ENCODE results near the gene SERINC1. TPM values are rescaled to one million over a fixed set of nuclear protein-coding genes. Genes with fewer than 3 reads are reported as not detected.
"Not testable (repeated sequence)": the region's sequence is repeated elsewhere in the genome, so short reads cannot be mapped to it uniquely, and the experiment has no call there.

The SERINC1 gene
- total RNA-seq (2014; rRNA removed; shearing (Covaris generic)) = 153 and 202 TPM in 2 replicates

- DNase-seq (ENCODE audit: low read depth) = peak; percentile 94
These were observed at the start of gene SERINC1 for GRCh38 chr6:122471107-122472021. TSS of gene SERINC1 (minus strand) at chr6:122471807. CDS start at chr6:122471737, 70 bp downstream.

- no peak for DNase-seq (ENCODE audit: low read depth)
These were observed 39.8 kb upstream of the SERINC1 start for GRCh38 chr6:122511193-122511924.

- DNase-seq (ENCODE audit: low read depth) = not testable (repeated sequence)
These were observed 33.6 kb upstream of the SERINC1 start for GRCh38 chr6:122505170-122505569.

- DNase-seq (ENCODE audit: low read depth) = no peak
These were observed 29.9 kb upstream of the SERINC1 start for GRCh38 chr6:122501475-122501874.

- DNase-seq (ENCODE audit: low read depth) = no peak
These were observed 24.0 kb upstream of the SERINC1 start for GRCh38 chr6:122495612-122496011.

- DNase-seq (ENCODE audit: low read depth) = no peak
These were observed 23.2 kb upstream of the SERINC1 start for GRCh38 chr6:122494665-122495272.

- DNase-seq (ENCODE audit: low read depth) = peak; percentile 73
These were observed 20.4 kb upstream of the SERINC1 start for GRCh38 chr6:122491919-122492555.

GRCh38 chr6:122490607-122491006 is 19.0 kb upstream of the SERINC1 start:
- no peak for DNase-seq (ENCODE audit: low read depth)

GRCh38 chr6:122484760-122485159 is 13.2 kb upstream of the SERINC1 start:
- DNase-seq (ENCODE audit: low read depth) = no peak

GRCh38 chr6:122482750-122483080 is 11.1 kb upstream of the SERINC1 start:
- no peak for DNase-seq (ENCODE audit: low read depth)

- DNase-seq (ENCODE audit: low read depth) = peak; percentile 35
These were observed 4.5 kb upstream of the SERINC1 start for GRCh38 chr6:122476131-122476530.

- DNase-seq (ENCODE audit: low read depth) = no peak
These were observed 374 bp upstream of the SERINC1 start for GRCh38 chr6:122472022-122472340.

- no peak for DNase-seq (ENCODE audit: low read depth)
These were observed 9.7 kb downstream of the SERINC1 start for GRCh38 chr6:122461885-122462284.

- not testable (repeated sequence) for DNase-seq (ENCODE audit: low read depth)
These were observed 11.7 kb downstream of the SERINC1 start for GRCh38 chr6:122459865-122460416.

- DNase-seq (ENCODE audit: low read depth) = no peak
These were observed 12.4 kb downstream of the SERINC1 start for GRCh38 chr6:122459240-122459639.

GRCh38 chr6:122458087-122458486 is 13.5 kb downstream of the SERINC1 start:
- DNase-seq (ENCODE audit: low read depth) = no peak

GRCh38 chr6:122455116-122455515 is 16.5 kb downstream of the SERINC1 start:
- DNase-seq (ENCODE audit: low read depth) = not testable (repeated sequence)

- DNase-seq (ENCODE audit: low read depth) = no peak
These were observed 16.9 kb downstream of the SERINC1 start for GRCh38 chr6:122454673-122455072.

- DNase-seq (ENCODE audit: low read depth) = no peak
These were observed 19.1 kb downstream of the SERINC1 start for GRCh38 chr6:122452509-122452908.

GRCh38 chr6:122449069-122449468 is 22.5 kb downstream of the SERINC1 start:
- DNase-seq (ENCODE audit: low read depth) = no peak

GRCh38 chr6:122445274-122445673 is 26.3 kb downstream of the SERINC1 start:
- DNase-seq (ENCODE audit: low read depth) = no peak

- no peak for DNase-seq (ENCODE audit: low read depth)
These were observed 32.6 kb downstream of the SERINC1 start for GRCh38 chr6:122438975-122439374.
